Measurements from ENCODE around the gene KANK4. TPM values are rescaled to one million over a fixed set of nuclear protein-coding genes. Genes with fewer than 3 reads are reported as not detected.

KANK4 gene
- total RNA-seq, 1 donor from 2014 or later = not detected

DNA sequence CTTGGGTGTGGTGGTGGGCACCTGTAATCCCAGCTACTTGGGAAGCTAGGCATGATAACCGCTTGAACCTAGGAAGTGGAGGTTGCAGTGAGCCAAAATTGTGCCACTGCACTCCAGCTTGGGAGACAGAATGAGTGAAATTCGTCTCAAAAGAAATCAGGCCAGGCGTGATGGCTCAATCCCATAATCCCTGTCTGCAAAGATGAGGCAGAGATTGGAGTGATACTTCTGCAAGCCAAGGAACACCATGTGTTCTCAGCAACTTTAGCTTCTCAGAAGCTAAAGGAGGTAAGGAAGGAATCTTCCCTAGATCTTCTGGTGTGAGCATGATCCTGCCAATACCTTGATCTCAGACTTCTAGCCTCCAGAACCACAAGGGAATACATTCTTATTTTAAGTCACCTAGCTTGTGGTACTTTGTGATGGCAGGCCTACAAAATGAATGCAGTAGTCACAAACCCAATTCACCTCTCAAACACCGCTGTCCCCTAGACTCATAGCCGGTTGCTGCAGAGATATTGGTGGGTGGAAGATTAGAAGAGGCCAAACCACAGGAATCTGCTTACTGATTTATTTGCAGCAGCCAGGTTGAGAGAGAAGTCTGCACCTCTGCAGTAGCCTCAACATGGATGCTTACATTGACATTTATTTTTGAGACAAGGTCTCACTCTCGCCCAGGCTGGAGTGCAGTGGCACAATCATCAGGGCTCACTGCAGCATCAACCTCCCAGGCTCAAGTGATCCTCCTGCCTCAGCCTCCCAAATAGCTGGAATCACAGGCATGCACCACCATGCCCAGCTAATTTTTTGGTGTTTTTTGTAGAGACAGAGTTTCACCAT lies 105.9 kb downstream of the KANK4 start:
- no peak for ATAC-seq (ENCODE audit: low read depth)
- no peak for DNase-seq
- no peak overlapping the region for H3K27ac Mint-ChIP-seq
- ChIA-PET POLR2A (no interaction called here), CTCF (no interaction called here)
- peaks cover 15% of the 10 kb centered on the region for H3K9me3 Mint-ChIP-seq
- intact Hi-C loops (cut with micrococcal nuclease) = no loop called here
- H3K4me3 Mint-ChIP-seq = no peak overlapping the region
- H3K4me1 Mint-ChIP-seq = no peaks in the 10 kb centered on the region
- TF ChIP-seq, protein P1, sequence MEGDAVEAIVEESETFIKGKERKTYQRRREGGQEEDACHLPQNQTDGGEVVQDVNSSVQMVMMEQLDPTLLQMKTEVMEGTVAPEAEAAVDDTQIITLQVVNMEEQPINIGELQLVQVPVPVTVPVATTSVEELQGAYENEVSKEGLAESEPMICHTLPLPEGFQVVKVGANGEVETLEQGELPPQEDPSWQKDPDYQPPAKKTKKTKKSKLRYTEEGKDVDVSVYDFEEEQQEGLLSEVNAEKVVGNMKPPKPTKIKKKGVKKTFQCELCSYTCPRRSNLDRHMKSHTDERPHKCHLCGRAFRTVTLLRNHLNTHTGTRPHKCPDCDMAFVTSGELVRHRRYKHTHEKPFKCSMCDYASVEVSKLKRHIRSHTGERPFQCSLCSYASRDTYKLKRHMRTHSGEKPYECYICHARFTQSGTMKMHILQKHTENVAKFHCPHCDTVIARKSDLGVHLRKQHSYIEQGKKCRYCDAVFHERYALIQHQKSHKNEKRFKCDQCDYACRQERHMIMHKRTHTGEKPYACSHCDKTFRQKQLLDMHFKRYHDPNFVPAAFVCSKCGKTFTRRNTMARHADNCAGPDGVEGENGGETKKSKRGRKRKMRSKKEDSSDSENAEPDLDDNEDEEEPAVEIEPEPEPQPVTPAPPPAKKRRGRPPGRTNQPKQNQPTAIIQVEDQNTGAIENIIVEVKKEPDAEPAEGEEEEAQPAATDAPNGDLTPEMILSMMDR (IDR thresholded peaks at IDR 0.05) = no peak
- no peaks in the 10 kb centered on the region for H3K27me3 Mint-ChIP-seq
- H3K36me3 Mint-ChIP-seq (ENCODE audit: low read depth) = no peaks in the 10 kb centered on the region

DNA sequence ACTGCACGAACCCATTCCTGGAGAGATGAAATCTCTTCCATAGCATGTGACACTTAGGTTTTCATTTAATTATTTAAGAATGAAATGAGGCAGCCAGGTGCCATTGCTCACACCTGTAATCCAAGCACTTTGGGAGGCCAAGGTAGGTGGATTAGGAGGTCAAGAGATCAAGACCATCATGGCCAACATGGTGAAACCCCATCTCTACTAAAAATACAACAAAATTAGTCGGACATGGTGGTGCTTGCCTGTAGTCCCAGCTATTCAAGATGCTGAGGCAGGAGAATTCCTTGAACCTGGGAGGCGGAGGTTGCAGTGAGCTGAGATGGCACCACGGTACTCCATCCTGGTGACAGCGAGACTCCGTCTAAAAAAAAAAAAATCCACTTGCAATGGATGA lies 106.8 kb downstream of the KANK4 start:
- Mint-ChIP-seq H3K27ac (no peak overlapping the region), H3K36me3 (ENCODE audit: low read depth) (no peaks in the 10 kb centered on the region), H3K9me3 (peaks cover 15% of the 10 kb centered on the region), H3K4me1 (no peaks in the 10 kb centered on the region), H3K27me3 (no peaks in the 10 kb centered on the region), H3K4me3 (no peak overlapping the region)
- POLR2A ChIA-PET = no interaction called here
- intact Hi-C loops (cut with micrococcal nuclease) = no loop called here
- ATAC-seq (ENCODE audit: low read depth) = no peak
- DNase-seq = no peak
- CTCF ChIA-PET = no interaction called here
- TF ChIP-seq, protein P1 (IDR thresholded peaks at IDR 0.05) = no peak

DNA sequence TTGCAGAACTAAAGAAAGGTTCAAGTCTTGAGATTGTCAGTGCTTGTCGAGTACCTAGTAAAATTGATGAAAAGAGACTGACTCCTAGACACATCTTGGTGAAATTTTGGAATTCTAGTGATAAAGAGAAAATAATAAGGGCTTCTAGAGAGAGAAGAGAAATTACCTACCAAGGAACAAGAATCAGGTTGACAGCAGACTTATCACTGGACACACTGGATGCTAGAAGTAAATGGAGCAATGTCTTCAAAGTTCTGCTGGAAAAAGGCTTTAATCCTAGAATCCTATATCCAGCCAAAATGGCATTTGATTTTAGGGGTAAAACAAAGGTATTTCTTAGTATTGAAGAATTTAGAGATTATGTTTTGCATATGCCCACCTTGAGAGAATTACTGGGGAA lies 108.3 kb downstream of the KANK4 start:
- ChIA-PET CTCF (no interaction called here), POLR2A (no interaction called here)
- Mint-ChIP-seq H3K4me3 (no peak overlapping the region), H3K36me3 (ENCODE audit: low read depth) (no peaks in the 10 kb centered on the region), H3K27ac (no peak overlapping the region), H3K4me1 (no peaks in the 10 kb centered on the region), H3K9me3 (peaks cover 17% of the 10 kb centered on the region), H3K27me3 (no peaks in the 10 kb centered on the region)
- intact Hi-C loops (cut with micrococcal nuclease) = no loop called here
- TF ChIP-seq, protein P1 (IDR thresholded peaks at IDR 0.05) = no peak
- no peak for ATAC-seq (ENCODE audit: low read depth)
- DNase-seq = no peak

DNA sequence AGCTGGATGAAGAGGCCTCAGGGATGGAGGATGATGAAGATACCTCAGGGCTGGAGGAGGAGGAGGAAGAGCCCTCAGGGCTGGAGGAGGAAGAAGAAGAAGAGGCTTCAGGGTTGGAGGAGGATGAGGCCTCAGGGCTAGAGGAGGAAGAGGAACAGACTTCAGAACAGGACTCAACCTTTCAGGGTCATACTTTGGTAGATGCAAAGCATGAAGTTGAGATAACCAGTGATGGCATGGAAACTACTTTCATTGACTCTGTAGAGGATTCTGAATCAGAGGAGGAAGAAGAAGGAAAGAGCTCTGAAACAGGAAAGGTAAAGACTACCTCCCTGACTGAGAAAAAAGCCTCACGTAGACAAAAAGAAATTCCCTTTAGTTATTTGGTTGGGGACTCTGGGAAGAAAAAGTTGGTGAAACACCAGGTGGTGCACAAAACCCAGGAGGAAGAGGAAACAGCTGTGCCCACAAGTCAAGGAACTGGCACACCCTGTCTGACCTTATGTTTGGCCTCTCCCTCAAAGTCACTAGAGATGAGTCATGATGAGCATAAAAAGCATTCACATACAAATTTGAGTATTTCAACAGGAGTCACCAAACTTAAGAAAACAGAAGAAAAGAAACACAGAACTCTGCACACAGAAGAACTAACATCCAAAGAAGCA lies 109.2 kb downstream of the KANK4 start:
- peaks cover 17% of the 10 kb centered on the region for H3K9me3 Mint-ChIP-seq
- no peak overlapping the region for H3K27ac Mint-ChIP-seq
- H3K4me1 Mint-ChIP-seq = no peaks in the 10 kb centered on the region
- TF ChIP-seq, protein P1 (IDR thresholded peaks at IDR 0.05) = no peak
- ATAC-seq (ENCODE audit: low read depth) = no peak
- no peaks in the 10 kb centered on the region for H3K36me3 Mint-ChIP-seq (ENCODE audit: low read depth)
- intact Hi-C loops (cut with micrococcal nuclease) = no loop called here
- DNase-seq = no peak
- ChIA-PET POLR2A (no interaction called here), CTCF (no interaction called here)
- no peak overlapping the region for H3K4me3 Mint-ChIP-seq
- H3K27me3 Mint-ChIP-seq = no peaks in the 10 kb centered on the region

DNA sequence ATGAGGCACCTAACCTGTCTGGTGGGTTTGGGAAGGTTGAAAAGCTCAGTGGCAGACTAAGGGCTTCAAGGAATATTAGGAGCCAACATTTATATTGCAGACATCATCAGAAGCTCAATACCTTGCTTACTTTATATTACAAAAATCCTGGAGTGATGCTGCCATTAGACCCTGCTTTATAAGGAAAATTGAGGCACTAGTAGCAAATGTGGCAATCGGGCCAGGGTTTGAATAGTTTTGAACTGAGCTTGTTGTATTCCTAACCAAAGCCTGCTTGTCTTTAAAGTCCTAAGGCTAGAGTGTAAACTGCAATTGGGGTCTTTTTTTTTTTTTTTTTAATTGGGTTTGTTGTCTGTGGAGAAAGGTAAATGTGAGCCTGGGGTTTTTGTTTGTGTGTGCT lies 110.3 kb downstream of the KANK4 start:
- ChIA-PET CTCF (no interaction called here), POLR2A (no interaction called here)
- H3K9me3 Mint-ChIP-seq = peaks cover 17% of the 10 kb centered on the region
- TF ChIP-seq, protein P1 (IDR thresholded peaks at IDR 0.05) = no peak
- no peaks in the 10 kb centered on the region for H3K27me3 Mint-ChIP-seq
- no peak for DNase-seq
- H3K36me3 Mint-ChIP-seq (ENCODE audit: low read depth) = no peaks in the 10 kb centered on the region
- H3K27ac Mint-ChIP-seq = no peak overlapping the region
- intact Hi-C loops (cut with micrococcal nuclease) = no loop called here
- ATAC-seq (ENCODE audit: low read depth) = no peak
- H3K4me1 Mint-ChIP-seq = no peaks in the 10 kb centered on the region
- no peak overlapping the region for H3K4me3 Mint-ChIP-seq
